Measurements from ENCODE around the gene ELOVL7.
"Not testable (repeated sequence)": the region's sequence is repeated elsewhere in the genome, so short reads cannot be mapped to it uniquely, and the experiment has no call there.

The ELOVL7 gene

DNA sequence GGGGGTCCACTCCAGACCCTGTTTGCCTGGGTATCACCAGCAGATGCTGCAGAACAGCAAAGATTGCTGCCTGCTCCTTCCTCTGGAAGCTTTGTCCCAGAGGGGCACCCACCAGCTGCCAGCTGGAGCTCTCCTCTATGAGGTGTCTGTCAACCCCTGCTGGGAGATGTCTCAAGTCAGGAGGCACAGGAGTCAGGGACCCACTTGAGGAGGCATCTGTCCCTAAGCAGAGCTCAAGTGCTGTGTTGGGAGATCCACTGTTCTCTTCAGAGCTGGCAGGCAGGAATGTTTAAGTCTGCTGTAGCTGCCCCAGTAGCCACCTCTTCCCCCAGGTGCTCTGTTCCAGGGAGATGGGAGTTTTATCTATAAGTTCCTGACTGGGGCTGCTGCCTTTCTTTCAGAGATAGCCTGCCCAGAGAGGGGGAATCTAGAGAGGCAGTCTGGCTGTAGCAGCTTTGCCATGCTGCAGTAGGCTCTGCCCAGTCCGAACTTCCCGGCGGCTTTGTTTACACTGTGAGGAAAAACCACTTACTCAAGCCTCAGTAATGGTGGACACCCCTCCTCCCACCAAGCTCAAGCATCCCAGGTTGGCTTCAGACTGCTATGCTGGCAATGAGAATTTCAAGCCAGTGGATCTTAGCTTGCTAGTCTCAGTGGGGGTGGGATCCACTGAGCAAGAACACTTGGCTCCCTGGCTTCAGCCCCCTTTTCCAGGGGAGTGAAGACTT, 128.7 kb downstream of the ELOVL7 start:
- DNase-seq (ENCODE audit: low read depth) = not testable (repeated sequence)

DNA sequence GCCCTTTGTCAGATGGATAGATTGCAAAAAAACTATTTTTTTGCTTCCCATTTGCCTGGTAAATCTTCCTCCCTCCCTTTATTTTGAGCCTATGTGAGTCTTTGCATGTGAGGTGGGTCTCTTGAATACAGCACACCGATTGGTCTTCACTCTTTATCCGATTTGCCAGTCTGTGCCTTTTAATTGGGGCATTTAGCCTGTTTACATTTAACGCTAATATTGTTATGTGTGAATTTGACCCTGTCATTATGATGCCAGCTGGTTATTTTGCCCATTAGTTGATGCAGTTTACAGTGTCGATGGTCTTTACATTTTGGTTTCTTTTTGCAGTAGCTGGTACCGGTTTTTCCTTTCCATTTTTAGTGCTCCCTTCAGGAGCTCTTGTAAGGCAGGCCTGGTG, 131.1 kb downstream of the ELOVL7 start:
- no peak for DNase-seq (ENCODE audit: low read depth)

DNA sequence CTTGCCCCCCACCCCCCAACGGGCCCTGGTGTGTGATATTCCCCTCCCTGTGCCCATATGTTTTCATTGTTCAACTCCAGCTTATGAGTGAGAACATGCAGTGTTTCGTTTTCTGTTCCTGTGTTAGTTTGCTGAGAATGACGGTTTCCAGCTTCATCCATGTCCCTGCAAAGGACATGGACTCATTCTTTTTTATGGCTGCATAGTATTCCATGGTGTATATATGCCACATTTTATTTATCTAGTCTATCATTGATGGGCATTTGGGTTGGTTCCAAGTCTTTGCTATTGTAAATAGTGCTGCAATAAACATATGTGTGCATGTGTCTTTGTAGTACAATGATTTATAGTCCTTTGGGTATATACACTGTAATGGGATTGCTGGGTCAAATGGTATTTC, 132.2 kb downstream of the ELOVL7 start:
- DNase-seq (ENCODE audit: low read depth) = not testable (repeated sequence)

DNA sequence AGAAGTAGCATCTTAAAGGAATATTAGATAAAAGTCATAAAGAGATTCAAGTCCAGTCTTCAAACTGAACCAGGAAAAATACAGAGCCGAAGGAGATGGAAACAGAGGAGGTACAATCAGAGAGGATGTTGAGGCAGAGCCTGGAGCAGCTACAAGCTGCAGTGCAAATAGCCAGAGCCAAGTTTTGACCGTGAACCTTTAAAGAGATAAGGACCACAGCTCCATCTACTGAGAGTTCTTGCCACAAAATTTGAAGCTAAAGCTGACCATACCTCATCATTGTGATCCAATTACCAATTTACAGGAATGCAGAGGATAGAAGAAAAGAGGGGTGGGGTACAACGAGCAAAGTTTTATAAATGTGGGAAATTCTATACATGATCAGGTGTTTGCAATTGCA, 133.7 kb downstream of the ELOVL7 start:
- DNase-seq (ENCODE audit: low read depth) = no peak

DNA sequence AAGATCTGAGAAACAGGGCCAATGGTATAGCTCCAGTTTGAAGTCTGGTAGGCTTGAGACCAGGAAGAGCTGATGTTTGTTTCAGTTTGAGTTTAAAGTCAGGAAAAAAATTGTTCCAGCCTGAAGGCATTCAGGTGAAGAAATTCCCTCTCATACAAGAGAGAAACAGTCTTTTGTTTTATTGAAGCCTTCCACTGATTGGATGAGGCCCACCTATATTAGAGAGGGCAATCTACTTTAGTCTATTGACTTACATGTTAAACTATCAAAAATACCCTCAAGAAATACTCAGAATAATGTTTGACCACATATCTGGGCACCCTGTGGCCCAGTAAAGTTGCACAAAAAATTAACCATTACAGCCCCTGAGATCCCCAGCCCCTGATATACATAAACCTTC, 138.9 kb downstream of the ELOVL7 start:
- DNase-seq (ENCODE audit: low read depth) = no peak

DNA sequence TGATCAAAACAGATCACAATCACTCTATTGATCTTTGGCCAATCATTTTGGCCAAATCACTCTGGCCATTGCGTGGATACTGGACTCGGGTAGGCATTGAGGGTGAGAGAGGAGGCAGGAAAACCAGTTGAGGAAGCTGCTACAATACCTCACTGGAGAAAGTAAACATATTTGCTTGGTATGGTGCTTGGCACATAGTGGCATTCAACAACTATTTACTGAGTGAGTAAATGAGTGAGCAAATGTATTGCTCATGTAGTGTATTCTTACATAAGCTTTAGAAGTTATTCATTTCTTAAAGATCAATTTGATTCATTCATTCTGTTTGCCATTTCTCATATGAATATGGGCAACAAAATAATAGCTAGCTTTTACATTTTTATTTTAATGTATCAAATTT, 140.1 kb downstream of the ELOVL7 start:
- DNase-seq (ENCODE audit: low read depth) = no peak

Measured in fibroblast of the conjunctiva (primary cell).